Loucy (cell line): ENCODE results near the gene ZNF70.

Experiments used
- H2AFZ ChIP-seq: fragments of 200-600 bp; sonication (generic); 2 replicates; pipeline ENCODE4 v1.6.0; 2016; ENCODE audit warnings: antibody characterized with exemption, mild to moderate bottlenecking, low read length, moderate library complexity
- H3F3A ChIP-seq: fragments of 200-600 bp; 2 replicates; pipeline ENCODE4 v1.6.0; 2016; ENCODE audit warnings: antibody characterized with exemption, low read depth, mild to moderate bottlenecking
- H3K27me3 ChIP-seq: fragments of 200-600 bp; sonication (generic); 2 replicates; pipeline ENCODE4 v1.6.1; 2014; ENCODE audit warnings: low read length, mild to moderate bottlenecking; ENCODE audit not compliant: insufficient read depth, poor library complexity, severe bottlenecking
- H3K36me3 ChIP-seq: fragments of 200-600 bp; sonication (generic); 2 replicates; pipeline ENCODE4 v1.6.1; 2016; ENCODE audit warnings: low read length; ENCODE audit not compliant: insufficient read depth
- H3K4me1 ChIP-seq: fragments of 200-600 bp; sonication (generic); 2 replicates; pipeline ENCODE4 v1.5.1; 2014; ENCODE audit warnings: low read length, mild to moderate bottlenecking; ENCODE audit not compliant: insufficient read depth, poor library complexity, severe bottlenecking
- H3K4me2 ChIP-seq: fragments of 200-600 bp; sonication (generic); 2 replicates; pipeline ENCODE4 v1.6.0; 2014; ENCODE audit warnings: antibody characterized with exemption, low read length, low read depth, mild to moderate bottlenecking; ENCODE audit not compliant: poor library complexity, severe bottlenecking
- H3K4me3 ChIP-seq: fragments of 200-600 bp; sonication (generic); 2 replicates; pipeline ENCODE4 v1.5.1; 2014; ENCODE audit warnings: low read length, mild to moderate bottlenecking, mixed read lengths; ENCODE audit not compliant: poor library complexity, severe bottlenecking
- H3K79me2 ChIP-seq: fragments of 200-600 bp; sonication (generic); 2 replicates; pipeline ENCODE4 v1.6.1; 2014; ENCODE audit warnings: low read length; ENCODE audit not compliant: insufficient read depth
- H3K9ac ChIP-seq: fragments of 200-600 bp; sonication (generic); 2 replicates; pipeline ENCODE4 v1.6.0; 2014; ENCODE audit warnings: mild to moderate bottlenecking, low read depth, low read length, moderate library complexity; ENCODE audit not compliant: poor library complexity, severe bottlenecking
- H3K9me2 ChIP-seq: fragments of 200-600 bp; sonication (generic); replicated peaks from 2 replicates; pipeline ENCODE4 v1.6.1; 2016; ENCODE audit warnings: low read depth, low read length, mixed read lengths
- H3K9me3 ChIP-seq: fragments of 200-600 bp; sonication (generic); 2 replicates; pipeline ENCODE4 v1.6.1; 2014; ENCODE audit warnings: mild to moderate bottlenecking, antibody characterized with exemption, low read length, low read depth; ENCODE audit not compliant: insufficient read depth
- H4K20me1 ChIP-seq: fragments of 200-600 bp; sonication (generic); 2 replicates; pipeline ENCODE4 v1.6.0; 2014; ENCODE audit warnings: antibody characterized with exemption, low read length, mild to moderate bottlenecking; ENCODE audit not compliant: insufficient read depth, poor library complexity, severe bottlenecking
- EZH2phosphoT487 ChIP-seq: fragments of 200-600 bp; IDR thresholded peaks from 2 replicates; pipeline ENCODE4 v1.6.1; 2018; ENCODE audit warnings: antibody characterized with exemption, mild to moderate bottlenecking, moderate library complexity, borderline replicate concordance
- TF ChIP-seq, protein P1 (sequence below): fragments of 200-600 bp; sonication (generic); conservative IDR thresholded peaks from 2 replicates; pipeline ENCODE4 v1.5.1; 2014; ENCODE audit warnings: mild to moderate bottlenecking, antibody characterized with exemption, low read length

The ZNF70 gene

DNA sequence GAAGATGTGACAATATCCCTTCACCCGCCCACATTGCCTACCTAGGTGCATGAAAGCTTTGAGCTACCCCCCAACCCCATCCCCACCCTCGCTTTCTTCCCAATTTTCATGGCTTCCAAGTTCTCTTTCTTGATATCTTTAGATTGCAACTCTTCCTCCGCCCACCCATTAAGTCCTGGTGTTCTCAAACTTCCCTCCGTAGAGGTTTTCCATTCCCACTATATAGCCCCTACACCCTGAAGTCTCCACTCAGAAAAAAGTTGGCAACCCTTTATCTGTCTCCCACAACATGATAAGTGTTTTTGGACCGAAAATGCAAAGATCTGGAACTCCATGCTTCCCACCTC, 572 bp downstream of the ZNF70 start:
- Histone ChIP-seq H3K36me3 (no peaks in the 10 kb centered on the region), H3K9ac (peak overlapping the region; percentile 95), H3K9me2 (no peaks in the 10 kb centered on the region), H3F3A (peaks cover 3% of the 10 kb centered on the region; the same call in 1 of the 2 replicates), H3K9me3 (no peaks in the 10 kb centered on the region), H3K4me1 (peaks cover 22% of the 10 kb centered on the region), H4K20me1 (no peaks in the 10 kb centered on the region), H3K27me3 (no peaks in the 10 kb centered on the region), H3K79me2 (peaks cover 23% of the 10 kb centered on the region; the same call in 1 of the 2 replicates), H2AFZ (peak overlapping the region; percentile 72), H3K4me2 (peak overlapping the region; percentile 95), H3K4me3 (peak overlapping the region; percentile 93)
- TF ChIP-seq, protein P1, sequence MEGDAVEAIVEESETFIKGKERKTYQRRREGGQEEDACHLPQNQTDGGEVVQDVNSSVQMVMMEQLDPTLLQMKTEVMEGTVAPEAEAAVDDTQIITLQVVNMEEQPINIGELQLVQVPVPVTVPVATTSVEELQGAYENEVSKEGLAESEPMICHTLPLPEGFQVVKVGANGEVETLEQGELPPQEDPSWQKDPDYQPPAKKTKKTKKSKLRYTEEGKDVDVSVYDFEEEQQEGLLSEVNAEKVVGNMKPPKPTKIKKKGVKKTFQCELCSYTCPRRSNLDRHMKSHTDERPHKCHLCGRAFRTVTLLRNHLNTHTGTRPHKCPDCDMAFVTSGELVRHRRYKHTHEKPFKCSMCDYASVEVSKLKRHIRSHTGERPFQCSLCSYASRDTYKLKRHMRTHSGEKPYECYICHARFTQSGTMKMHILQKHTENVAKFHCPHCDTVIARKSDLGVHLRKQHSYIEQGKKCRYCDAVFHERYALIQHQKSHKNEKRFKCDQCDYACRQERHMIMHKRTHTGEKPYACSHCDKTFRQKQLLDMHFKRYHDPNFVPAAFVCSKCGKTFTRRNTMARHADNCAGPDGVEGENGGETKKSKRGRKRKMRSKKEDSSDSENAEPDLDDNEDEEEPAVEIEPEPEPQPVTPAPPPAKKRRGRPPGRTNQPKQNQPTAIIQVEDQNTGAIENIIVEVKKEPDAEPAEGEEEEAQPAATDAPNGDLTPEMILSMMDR = no peak
- TF ChIP-seq EZH2phosphoT487 = no peak

DNA sequence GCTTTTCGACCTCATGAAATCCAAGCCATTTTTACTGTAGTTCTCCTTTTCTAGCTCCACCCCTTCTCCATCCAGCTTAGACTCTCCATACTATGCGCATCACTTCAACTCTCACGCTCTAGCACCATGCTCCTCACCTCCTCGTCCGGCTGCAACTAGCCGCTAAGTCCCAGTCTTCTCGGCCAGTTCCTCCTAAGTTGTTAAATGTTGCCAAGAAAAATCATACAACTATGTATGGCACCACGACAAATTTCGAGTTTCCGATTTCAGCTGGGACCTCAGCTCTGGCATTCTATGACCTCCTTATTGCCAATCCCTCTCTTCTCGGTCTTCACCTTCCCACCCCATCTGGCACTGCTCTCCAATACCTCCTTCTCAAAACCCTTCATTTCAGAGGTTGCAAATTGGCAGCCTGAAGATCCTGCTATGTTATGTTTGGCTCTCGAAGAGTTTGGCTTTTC, 1.0 kb downstream of the ZNF70 start:
- Histone ChIP-seq H3K4me1 (peaks cover 22% of the 10 kb centered on the region), H2AFZ (no peak overlapping the region), H3K4me2 (peak overlapping the region; percentile 95), H3K9me3 (no peaks in the 10 kb centered on the region), H3K79me2 (peaks cover 23% of the 10 kb centered on the region; the same call in 1 of the 2 replicates), H3K36me3 (peaks cover 2% of the 10 kb centered on the region; the same call in 1 of the 2 replicates), H3K4me3 (peak overlapping the region; percentile 93), H3K9me2 (no peaks in the 10 kb centered on the region), H3K27me3 (no peaks in the 10 kb centered on the region), H4K20me1 (no peaks in the 10 kb centered on the region), H3K9ac (peak overlapping the region; percentile 95), H3F3A (no peaks in the 10 kb centered on the region)
- TF ChIP-seq, protein P1 = no peak
- no peak for TF ChIP-seq EZH2phosphoT487

DNA sequence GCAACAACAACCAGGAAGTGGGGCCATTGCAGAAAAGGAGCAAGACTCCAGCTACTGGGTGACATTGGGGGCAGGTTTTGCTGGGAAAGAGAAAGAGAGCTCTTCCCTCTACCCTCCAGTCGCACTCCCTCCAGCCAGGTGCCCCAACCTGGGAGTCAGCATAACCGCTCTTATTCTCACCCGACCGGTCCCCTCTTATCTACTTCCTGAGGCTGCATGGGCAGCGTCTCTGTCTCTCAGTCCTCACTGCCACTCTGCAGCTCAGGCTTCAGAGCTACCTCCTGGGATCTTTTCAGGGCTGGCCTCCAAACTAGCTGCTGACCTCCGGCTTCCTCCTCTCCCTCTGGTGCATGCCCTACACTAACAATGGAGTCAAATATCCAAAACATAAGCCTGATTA, 5.1 kb downstream of the ZNF70 start:
- Histone ChIP-seq H3K4me3 (no peak overlapping the region), H3K4me1 (peaks cover 12% of the 10 kb centered on the region), H3K9me3 (no peaks in the 10 kb centered on the region), H3K9me2 (no peaks in the 10 kb centered on the region), H2AFZ (no peak overlapping the region), H3K4me2 (no peak overlapping the region), H3K27me3 (no peaks in the 10 kb centered on the region), H3K9ac (no peak overlapping the region), H3F3A (no peaks in the 10 kb centered on the region), H4K20me1 (no peaks in the 10 kb centered on the region), H3K79me2 (peaks cover 23% of the 10 kb centered on the region; the same call in 1 of the 2 replicates), H3K36me3 (peaks cover 21% of the 10 kb centered on the region; the same call in 1 of the 2 replicates)
- TF ChIP-seq, protein P1 = no peak
